ENCODE results near the gene PPHLN1. TPM values are rescaled to one million over a fixed set of nuclear protein-coding genes. Genes with fewer than 3 reads are reported as not detected.

PPHLN1 gene
- total RNA-seq, 4 donors from 2014 or later, result 42.0 to 74.3 (median 48.9) TPM

GRCh38 chr12:42421844-42422779, 96.1 kb downstream of the PPHLN1 start:
- Histone ChIP-seq H3K4me3 (no peak overlapping the region), H3K4me1 (peaks cover 6% of the 10 kb centered on the region), H3K9me3 (no peaks in the 10 kb centered on the region), H3K27me3 (no peaks in the 10 kb centered on the region), H3K27ac (no peak overlapping the region), H3K36me3 (no peaks in the 10 kb centered on the region)
- DNase-seq (ENCODE audit: low spot score in 2 of 2), result no peak
- TF ChIP-seq EP300 (IDR thresholded peaks at IDR 0.05) (no peak), CTCF (IDR thresholded peaks at IDR 0.05) (no peak), POLR2A (IDR thresholded peaks at IDR 0.05) (no peak), POLR2AphosphoS5 (IDR thresholded peaks at IDR 0.05) (no peak)
- WGBS, result 78% methylated on average over 3 of the region's 3 CpGs

GRCh38 chr12:42422785-42423184, 96.8 kb downstream of the PPHLN1 start:
- H3K4me1 ChIP-seq, result peaks cover 6% of the 10 kb centered on the region
- no peaks in the 10 kb centered on the region for H3K27me3 ChIP-seq
- 98% methylated on average over 1 of the region's 1 CpG for WGBS
- no peak overlapping the region for H3K27ac ChIP-seq
- no peak overlapping the region for H3K4me3 ChIP-seq
- TF ChIP-seq EP300 (IDR thresholded peaks at IDR 0.05), result no peak
- TF ChIP-seq POLR2AphosphoS5 (IDR thresholded peaks at IDR 0.05), result no peak
- no peaks in the 10 kb centered on the region for H3K36me3 ChIP-seq
- no peak for DNase-seq (ENCODE audit: low spot score in 2 of 2)
- no peaks in the 10 kb centered on the region for H3K9me3 ChIP-seq

GRCh38 chr12:42426746-42427145, 100.8 kb downstream of the PPHLN1 start:
- Histone ChIP-seq H3K27ac (no peak overlapping the region), H3K4me3 (no peak overlapping the region), H3K9me3 (no peaks in the 10 kb centered on the region), H3K36me3 (no peaks in the 10 kb centered on the region), H3K27me3 (no peaks in the 10 kb centered on the region), H3K4me1 (peaks cover 6% of the 10 kb centered on the region)
- TF ChIP-seq POLR2A (IDR thresholded peaks at IDR 0.05) (no peak), CTCF (IDR thresholded peaks at IDR 0.05) (no peak), EP300 (IDR thresholded peaks at IDR 0.05) (no peak), POLR2AphosphoS5 (IDR thresholded peaks at IDR 0.05) (no peak)
- 85% methylated on average over 6 of the region's 6 CpGs for WGBS
- no peak for DNase-seq (ENCODE audit: low spot score in 2 of 2)

- H3K27me3 ChIP-seq, result no peaks in the 10 kb centered on the region
- no peaks in the 10 kb centered on the region for H3K4me1 ChIP-seq
- no peak overlapping the region for H3K27ac ChIP-seq
- TF ChIP-seq POLR2A (IDR thresholded peaks at IDR 0.05) (no peak), POLR2AphosphoS5 (IDR thresholded peaks at IDR 0.05) (no peak), CTCF (IDR thresholded peaks at IDR 0.05) (no peak), EP300 (IDR thresholded peaks at IDR 0.05) (no peak)
- no peaks in the 10 kb centered on the region for H3K9me3 ChIP-seq
- 81% methylated on average over 2 of the region's 2 CpGs for whole genome bisulfite sequencing
- peaks cover 7% of the 10 kb centered on the region for H3K36me3 ChIP-seq
- DNase-seq (ENCODE audit: low spot score in 2 of 2), result no peak
- no peak overlapping the region for H3K4me3 ChIP-seq
These were observed 102.9 kb downstream of the PPHLN1 start for GRCh38 chr12:42428850-42429249.

- Histone ChIP-seq H3K4me1 (no peaks in the 10 kb centered on the region), H3K27ac (no peak overlapping the region), H3K9me3 (no peaks in the 10 kb centered on the region), H3K4me3 (no peak overlapping the region), H3K27me3 (no peaks in the 10 kb centered on the region), H3K36me3 (peaks cover 7% of the 10 kb centered on the region)
- 94% methylated on average over 5 of the region's 5 CpGs for WGBS
- DNase-seq (ENCODE audit: low spot score in 2 of 2), result no peak
- TF ChIP-seq POLR2AphosphoS5 (IDR thresholded peaks at IDR 0.05), result no peak
- TF ChIP-seq CTCF (IDR thresholded peaks at IDR 0.05), result no peak
- no peak for TF ChIP-seq EP300 (IDR thresholded peaks at IDR 0.05)
- no peak for TF ChIP-seq POLR2A (IDR thresholded peaks at IDR 0.05)
These were observed 106.7 kb downstream of the PPHLN1 start for GRCh38 chr12:42432517-42433140.
